T-helper 1 cell treated with Interleukin-12 subunit alpha and Interleukin-12 subunit beta and Interleukin-4 antibody, amounts not matched to agents 30 μg/mL and 1 μg/mL, for 36 hours (primary cell): ENCODE measurements around the gene SLCO3A1.

Experiments
- H3K27ac Mint-ChIP-seq: one replicate; pipeline ENCODE4 v1.8.0; 2021; ENCODE audit warnings: mild to moderate bottlenecking, mixed read lengths
- H3K27me3 Mint-ChIP-seq: one replicate; pipeline ENCODE4 v1.8.0; 2021; ENCODE audit warnings: low read depth, mixed read lengths
- H3K36me3 Mint-ChIP-seq: one replicate; pipeline ENCODE4 v1.8.0; 2021; ENCODE audit warnings: low read depth, mixed read lengths
- H3K4me1 Mint-ChIP-seq: one replicate; pipeline ENCODE4 v1.8.0; 2021; ENCODE audit warnings: low read depth, mixed read lengths
- H3K4me3 Mint-ChIP-seq: one replicate; pipeline ENCODE4 v1.8.0; 2021; ENCODE audit warnings: mild to moderate bottlenecking, moderate library complexity, mixed read lengths
- H3K9me3 Mint-ChIP-seq: one replicate; pipeline ENCODE4 v1.8.0; 2021; ENCODE audit warnings: mixed read lengths

Gene SLCO3A1

DNA sequence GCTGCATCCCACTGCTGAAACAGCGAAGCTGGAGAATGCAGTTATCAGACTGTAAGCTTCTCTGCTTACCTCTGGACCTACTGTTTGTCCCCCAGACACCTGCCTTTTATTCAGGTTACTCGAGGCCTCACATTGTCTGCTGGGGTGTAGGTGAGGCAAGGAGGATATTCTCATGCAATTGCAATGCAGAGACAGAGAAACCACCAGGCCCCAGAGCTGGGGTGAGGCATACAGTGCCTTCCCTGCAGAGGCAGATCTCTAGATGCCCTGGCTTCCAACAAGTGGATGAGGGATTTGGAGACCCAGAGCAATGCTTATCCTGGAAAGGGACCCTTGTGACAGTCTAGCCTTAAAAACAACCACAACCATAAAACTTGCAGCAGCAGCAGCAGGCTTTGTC, 276.7 kb downstream of the SLCO3A1 start:
- H3K36me3 Mint-ChIP-seq = peaks cover 9% of the 10 kb centered on the region
- peaks cover 2% of the 10 kb centered on the region for H3K4me1 Mint-ChIP-seq
- H3K9me3 Mint-ChIP-seq = no peaks in the 10 kb centered on the region
- H3K27ac Mint-ChIP-seq = no peak overlapping the region
- H3K27me3 Mint-ChIP-seq = no peaks in the 10 kb centered on the region
- no peak overlapping the region for H3K4me3 Mint-ChIP-seq

DNA sequence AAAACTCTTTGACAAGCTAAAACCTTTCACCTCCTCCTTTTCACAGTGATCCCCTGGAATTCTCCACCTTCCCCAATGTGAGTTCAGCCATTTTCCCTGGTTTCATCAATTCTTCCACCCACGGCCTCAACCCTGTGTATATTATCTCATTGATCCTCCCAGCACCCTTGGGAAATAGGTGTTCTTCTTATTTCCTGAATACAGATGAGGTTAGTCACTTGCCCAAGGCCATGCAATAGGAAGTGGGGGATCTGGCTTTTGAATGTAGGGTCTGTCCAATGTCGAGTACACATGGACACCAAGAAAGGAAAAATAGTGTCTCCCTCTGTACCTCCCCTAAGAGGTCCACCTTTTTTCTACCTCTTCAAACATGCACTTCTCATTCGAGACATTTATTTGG, 277.4 kb downstream of the SLCO3A1 start:
- H3K4me3 Mint-ChIP-seq = no peak overlapping the region
- H3K9me3 Mint-ChIP-seq = no peaks in the 10 kb centered on the region
- H3K27me3 Mint-ChIP-seq = no peaks in the 10 kb centered on the region
- no peak overlapping the region for H3K27ac Mint-ChIP-seq
- peaks cover 2% of the 10 kb centered on the region for H3K4me1 Mint-ChIP-seq
- peaks cover 9% of the 10 kb centered on the region for H3K36me3 Mint-ChIP-seq

DNA sequence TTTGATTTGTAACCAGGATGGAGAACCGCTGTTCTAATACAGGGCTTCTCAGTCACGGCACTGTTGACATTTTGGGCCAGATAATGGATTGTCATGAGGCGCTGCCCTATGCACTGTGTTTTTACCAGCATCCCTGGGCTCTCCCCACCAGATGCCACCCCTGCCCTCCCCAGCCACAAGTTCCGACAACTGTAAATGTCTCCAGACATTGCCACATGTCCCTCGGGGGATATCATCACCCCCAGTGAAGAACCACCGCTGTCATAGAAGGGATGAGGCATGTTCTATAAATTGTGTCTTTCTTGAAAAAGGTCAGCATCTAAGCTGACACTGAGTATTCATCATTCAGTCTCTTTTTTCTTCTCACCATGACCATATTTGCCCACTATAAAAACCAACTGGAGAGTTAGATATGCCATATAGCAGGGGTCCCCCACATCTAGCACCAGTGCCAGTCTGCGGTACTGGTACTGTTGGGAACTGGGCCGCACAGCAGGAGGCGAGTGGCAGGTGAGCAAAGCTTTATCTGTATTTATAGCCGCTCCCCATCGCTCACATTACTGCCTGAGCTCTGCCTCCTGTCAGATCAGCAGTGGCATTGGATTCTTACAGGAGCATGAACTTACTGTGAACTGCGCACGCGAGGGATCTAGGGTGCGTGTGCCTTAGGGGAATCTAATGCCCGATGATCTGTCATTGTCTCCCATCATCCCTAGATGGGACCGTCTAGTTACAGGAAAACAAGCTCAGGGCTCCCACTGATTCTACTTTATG, 279.7 kb downstream of the SLCO3A1 start:
- H3K9me3 Mint-ChIP-seq = no peaks in the 10 kb centered on the region
- no peak overlapping the region for H3K4me3 Mint-ChIP-seq
- H3K4me1 Mint-ChIP-seq = no peaks in the 10 kb centered on the region
- peaks cover 8% of the 10 kb centered on the region for H3K36me3 Mint-ChIP-seq
- H3K27ac Mint-ChIP-seq = no peak overlapping the region
- no peaks in the 10 kb centered on the region for H3K27me3 Mint-ChIP-seq

DNA sequence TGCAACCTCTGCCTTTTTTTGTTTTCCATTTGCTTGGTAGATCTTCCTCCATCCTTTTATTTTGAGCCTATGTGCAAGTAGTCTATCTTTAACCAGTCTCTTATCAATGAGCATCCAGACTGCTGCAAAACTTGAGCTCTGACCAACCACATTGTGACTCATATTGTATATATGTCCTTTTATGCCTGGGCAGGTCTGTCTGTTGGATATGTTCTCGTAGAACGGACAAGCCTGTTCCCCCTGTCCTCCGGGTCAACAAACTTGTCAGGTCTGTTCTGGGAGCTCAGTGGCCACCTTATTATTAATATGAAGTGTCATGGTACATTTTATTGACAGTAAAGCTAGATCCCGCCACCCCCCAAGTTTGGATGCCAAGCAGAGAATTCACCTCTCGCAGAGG, 287.3 kb downstream of the SLCO3A1 start:
- H3K4me1 Mint-ChIP-seq = no peaks in the 10 kb centered on the region
- no peak overlapping the region for H3K4me3 Mint-ChIP-seq
- H3K9me3 Mint-ChIP-seq = no peaks in the 10 kb centered on the region
- peaks cover 2% of the 10 kb centered on the region for H3K36me3 Mint-ChIP-seq
- H3K27me3 Mint-ChIP-seq = no peaks in the 10 kb centered on the region
- no peak overlapping the region for H3K27ac Mint-ChIP-seq

DNA sequence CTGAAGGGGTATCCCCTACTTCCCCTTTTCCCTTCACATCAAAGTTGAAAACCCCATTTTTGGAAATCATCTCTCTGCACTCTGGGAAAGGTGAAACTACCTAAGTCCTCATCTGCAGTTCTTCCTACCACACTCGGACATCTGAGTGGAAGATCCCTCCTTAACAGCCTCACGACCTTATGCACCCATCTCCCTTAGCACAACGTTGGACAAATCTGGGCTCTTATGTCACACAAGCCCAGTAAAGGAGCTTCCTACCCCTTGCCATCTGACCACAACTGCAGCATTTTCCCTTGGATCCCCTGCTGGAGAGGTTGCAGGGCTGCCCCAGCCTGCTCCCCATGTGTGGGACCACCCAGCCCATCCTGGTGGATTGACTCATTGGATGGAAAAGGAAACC, 288.1 kb downstream of the SLCO3A1 start:
- H3K27ac Mint-ChIP-seq = no peak overlapping the region
- H3K36me3 Mint-ChIP-seq = peaks cover 1% of the 10 kb centered on the region
- H3K4me1 Mint-ChIP-seq = no peaks in the 10 kb centered on the region
- no peaks in the 10 kb centered on the region for H3K9me3 Mint-ChIP-seq
- H3K4me3 Mint-ChIP-seq = no peak overlapping the region
- no peaks in the 10 kb centered on the region for H3K27me3 Mint-ChIP-seq

DNA sequence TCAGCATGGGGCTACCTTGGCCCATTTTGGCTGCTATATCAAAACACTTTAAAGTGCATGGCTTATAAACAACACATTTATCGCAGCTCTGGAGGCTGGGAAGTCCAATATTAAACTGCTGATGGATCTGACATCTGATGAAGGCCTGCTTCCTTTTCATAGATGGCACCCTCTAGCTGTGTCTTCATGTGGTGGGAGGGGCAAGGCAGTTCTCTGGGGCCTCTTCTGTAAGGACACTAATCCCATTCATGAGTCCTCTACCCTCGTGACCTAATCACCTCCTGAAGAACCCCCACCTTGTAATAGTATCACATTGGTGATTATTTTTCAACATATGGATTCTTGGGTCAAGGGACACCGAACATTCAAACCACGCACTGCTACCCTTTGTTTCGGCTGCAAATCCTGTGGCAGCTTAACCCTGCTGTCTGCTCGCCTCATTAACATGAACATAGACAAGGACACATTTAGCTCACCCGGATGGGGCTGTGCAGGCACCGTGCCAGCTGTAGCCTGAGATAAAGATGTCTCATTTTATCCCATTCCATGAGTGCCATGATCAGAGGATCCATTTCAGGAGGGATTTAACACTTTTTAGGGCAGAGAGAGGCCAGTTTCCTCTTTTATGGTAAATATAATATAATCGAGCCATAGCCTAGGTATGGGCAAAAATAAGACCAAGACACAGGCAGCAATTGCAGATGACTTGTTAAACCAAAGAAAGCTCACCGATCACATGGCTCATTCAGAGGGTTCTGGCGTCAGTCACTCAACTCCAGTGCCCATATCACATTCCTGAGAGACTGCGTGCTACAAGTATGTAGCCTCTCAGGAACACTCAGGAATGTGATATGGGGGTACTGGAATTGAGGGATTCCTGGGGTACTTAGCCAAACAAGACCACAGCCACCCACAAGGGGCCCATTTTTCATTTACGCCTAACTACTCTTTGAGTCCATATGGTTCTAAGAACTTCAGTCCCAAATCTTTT, 289.0 kb downstream of the SLCO3A1 start:
- H3K36me3 Mint-ChIP-seq = no peaks in the 10 kb centered on the region
- no peaks in the 10 kb centered on the region for H3K4me1 Mint-ChIP-seq
- H3K4me3 Mint-ChIP-seq = no peak overlapping the region

DNA sequence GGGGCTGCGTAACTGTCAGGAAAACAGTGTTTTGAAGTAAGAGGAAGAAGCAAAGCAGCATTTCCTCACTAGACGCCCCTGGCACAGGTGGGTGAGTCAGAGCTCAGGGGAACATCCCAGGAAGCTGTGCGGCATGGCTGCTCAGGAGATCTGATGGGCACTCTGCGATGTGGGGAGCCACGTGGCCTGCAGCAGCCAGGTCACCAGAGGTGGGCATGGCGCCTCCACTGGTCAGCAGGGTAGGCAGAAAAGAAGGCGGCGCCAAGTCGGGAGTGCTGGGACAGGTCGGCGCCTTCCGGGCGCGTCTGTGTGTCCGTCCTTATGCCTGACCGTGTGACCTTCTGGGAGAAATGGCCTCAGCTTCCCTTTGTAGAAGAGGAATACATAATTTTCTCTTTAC, 290.3 kb downstream of the SLCO3A1 start:
- no peaks in the 10 kb centered on the region for H3K36me3 Mint-ChIP-seq
- H3K27ac Mint-ChIP-seq = no peak overlapping the region
- H3K27me3 Mint-ChIP-seq = no peaks in the 10 kb centered on the region
- H3K4me3 Mint-ChIP-seq = no peak overlapping the region
- no peaks in the 10 kb centered on the region for H3K4me1 Mint-ChIP-seq
- H3K9me3 Mint-ChIP-seq = no peaks in the 10 kb centered on the region

More for the DNA sequence above, 289.0 kb downstream of the SLCO3A1 start:
- Mint-ChIP-seq H3K27me3 (no peaks in the 10 kb centered on the region), H3K27ac (no peak overlapping the region), H3K9me3 (no peaks in the 10 kb centered on the region)

DNA sequence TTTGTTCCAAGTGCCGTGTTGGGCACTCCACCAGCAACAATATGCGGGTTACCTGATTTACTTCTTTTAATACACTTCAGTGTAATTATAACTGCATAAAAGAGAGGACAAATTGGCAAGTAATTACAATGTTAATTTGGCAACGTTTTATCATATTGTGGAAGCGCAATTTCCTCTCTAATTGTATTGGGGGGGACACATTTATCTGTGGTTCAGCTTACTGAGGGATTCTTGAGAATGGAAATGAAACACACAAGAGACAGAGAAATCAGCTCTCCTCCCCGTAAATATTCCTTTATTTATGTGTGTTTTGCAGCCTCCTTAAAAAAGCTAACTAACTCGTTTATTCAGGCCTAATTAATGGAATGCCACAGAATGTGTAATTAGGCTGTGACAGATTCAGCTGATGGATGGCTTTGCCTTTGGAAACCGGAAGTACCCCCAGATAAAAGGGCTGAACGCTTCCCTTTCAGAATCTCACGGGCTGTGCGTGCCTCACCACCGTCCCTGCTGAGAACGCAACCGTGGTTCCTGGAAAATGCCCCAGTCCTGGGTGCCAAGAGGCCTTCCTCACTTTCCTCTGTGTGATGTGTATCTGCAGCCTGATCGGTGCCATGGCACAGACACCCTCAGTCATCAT, 293.1 kb downstream of the SLCO3A1 start:
- no peaks in the 10 kb centered on the region for H3K27me3 Mint-ChIP-seq
- H3K36me3 Mint-ChIP-seq = peaks cover 1% of the 10 kb centered on the region
- H3K27ac Mint-ChIP-seq = no peak overlapping the region
- no peaks in the 10 kb centered on the region for H3K4me1 Mint-ChIP-seq
- no peak overlapping the region for H3K4me3 Mint-ChIP-seq
- no peaks in the 10 kb centered on the region for H3K9me3 Mint-ChIP-seq

DNA sequence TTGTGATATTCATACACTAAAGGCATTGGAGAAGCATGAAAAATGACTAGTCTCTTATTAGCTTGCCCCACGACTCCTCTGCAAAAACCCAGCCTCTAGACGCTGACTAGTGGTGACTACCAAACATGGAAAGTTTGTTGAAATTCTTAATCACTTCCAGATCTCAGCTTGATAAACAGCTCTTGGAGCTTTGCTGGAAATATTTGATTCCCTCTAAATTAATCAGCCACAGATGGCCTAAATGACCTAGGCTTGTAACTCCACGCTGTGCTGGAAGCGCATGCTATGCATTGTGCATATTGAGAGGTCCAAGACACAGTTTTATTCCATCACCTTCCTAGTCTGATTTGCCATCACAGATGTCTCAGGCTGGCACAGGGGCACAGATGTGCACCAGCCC, 295.5 kb downstream of the SLCO3A1 start:
- Mint-ChIP-seq H3K27me3 (no peaks in the 10 kb centered on the region), H3K9me3 (no peaks in the 10 kb centered on the region), H3K36me3 (peaks cover 6% of the 10 kb centered on the region), H3K27ac (no peak overlapping the region), H3K4me3 (no peak overlapping the region), H3K4me1 (no peaks in the 10 kb centered on the region)

DNA sequence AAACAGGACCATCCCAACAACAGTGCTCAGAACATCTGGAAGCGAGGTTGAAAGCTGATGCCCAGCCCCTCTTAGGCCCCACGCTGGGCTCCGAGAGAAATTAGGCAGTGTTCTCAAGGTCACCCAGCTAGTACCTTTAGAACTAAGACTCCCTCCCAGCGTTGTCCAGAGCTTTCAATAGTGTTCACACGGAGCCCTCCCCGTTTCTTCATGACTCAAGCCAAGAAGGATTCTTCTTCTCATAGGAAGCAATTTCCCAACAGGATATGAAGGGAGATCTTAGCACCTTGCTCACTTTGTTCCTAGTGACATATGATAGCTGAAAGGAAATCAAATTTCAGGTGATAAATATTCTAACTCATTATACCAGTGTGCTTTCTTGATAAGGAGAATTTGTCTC, 296.0 kb downstream of the SLCO3A1 start:
- no peak overlapping the region for H3K4me3 Mint-ChIP-seq
- no peaks in the 10 kb centered on the region for H3K9me3 Mint-ChIP-seq
- peaks cover 8% of the 10 kb centered on the region for H3K36me3 Mint-ChIP-seq
- H3K27me3 Mint-ChIP-seq = no peaks in the 10 kb centered on the region
- H3K4me1 Mint-ChIP-seq = no peaks in the 10 kb centered on the region
- H3K27ac Mint-ChIP-seq = no peak overlapping the region

DNA sequence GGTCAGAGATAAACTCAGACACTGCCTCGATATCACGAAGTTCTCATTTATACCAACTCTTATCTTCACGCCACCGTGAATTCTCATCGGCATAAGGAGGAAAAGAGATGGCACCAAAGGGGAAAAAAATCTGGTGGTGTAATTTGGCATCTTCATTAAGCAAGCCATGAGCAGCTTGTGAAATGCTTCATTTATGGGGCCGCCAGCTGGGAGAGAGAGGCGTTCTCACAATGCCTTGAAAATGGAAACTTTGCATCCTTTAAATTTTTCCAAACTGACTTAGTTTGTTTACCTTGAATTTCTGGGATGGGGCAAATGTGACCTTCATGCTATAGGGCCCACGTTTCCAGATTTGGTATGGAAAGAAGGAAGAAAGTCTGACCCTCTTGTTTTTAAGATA, 297.7 kb downstream of the SLCO3A1 start:
- Mint-ChIP-seq H3K4me1 (no peaks in the 10 kb centered on the region), H3K36me3 (peaks cover 12% of the 10 kb centered on the region), H3K27me3 (no peaks in the 10 kb centered on the region), H3K4me3 (no peak overlapping the region), H3K27ac (no peak overlapping the region), H3K9me3 (no peaks in the 10 kb centered on the region)

DNA sequence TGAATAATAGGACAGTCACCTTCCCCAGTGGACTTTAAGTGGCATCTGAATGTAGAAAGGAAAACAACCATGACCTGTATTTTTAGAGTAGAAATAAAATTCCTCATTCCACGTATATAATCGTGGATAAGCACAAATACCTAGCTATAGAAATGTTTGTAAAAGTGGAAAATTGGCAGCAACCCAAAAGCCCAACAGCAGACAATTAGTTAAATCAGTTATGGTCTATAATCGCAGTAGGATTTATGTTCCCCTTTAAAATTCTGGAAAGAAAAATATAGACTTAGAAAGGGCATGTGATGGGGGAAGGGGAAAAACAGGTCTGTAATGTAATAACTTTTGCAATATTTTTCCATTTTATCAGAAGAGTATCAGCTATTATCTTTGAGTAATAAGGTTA, 298.2 kb downstream of the SLCO3A1 start:
- H3K4me1 Mint-ChIP-seq = no peaks in the 10 kb centered on the region
- peaks cover 12% of the 10 kb centered on the region for H3K36me3 Mint-ChIP-seq
- no peak overlapping the region for H3K4me3 Mint-ChIP-seq
- no peak overlapping the region for H3K27ac Mint-ChIP-seq
- H3K9me3 Mint-ChIP-seq = no peaks in the 10 kb centered on the region
- no peaks in the 10 kb centered on the region for H3K27me3 Mint-ChIP-seq

DNA sequence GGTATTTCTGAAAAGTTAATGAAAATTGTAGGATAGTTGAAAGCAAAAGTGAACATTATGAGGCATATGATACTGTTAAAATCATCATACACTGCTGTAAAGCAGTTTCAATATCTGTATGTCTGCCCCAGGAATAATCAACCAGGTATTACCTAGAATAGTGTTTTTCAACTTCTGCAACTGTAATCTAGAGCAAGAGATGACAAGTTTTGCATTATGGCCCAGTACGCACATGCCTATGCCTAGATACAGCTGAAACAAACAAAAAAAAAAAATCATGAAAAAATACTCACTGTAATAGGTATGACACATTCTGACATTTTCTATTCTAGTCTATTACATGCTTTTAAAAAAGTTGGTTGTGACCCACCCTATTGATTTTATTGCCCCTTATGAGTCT, 299.5 kb downstream of the SLCO3A1 start:
- Mint-ChIP-seq H3K4me1 (peaks cover 1% of the 10 kb centered on the region), H3K27me3 (no peaks in the 10 kb centered on the region), H3K27ac (no peak overlapping the region), H3K36me3 (peaks cover 12% of the 10 kb centered on the region), H3K4me3 (no peak overlapping the region), H3K9me3 (no peaks in the 10 kb centered on the region)

DNA sequence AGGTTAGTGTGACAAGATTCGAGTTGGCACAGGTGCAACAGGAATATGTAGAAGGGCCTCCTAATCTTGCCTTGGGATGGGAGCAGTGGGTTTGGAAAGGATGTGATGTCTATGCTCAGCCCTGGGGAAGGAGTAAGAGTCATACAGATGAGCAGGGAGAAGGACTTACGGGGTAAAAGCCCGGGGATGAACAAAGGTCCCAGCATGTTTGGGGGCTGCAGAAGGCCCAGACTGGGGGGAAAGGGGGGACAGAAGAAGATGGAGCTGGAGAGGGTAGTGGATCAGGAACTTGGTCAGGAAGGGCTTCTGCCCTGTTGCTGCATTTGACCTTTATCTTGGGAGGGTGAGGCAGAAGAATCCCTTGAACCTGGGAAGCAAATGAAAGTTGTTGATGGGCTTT, 300.1 kb downstream of the SLCO3A1 start:
- no peak overlapping the region for H3K4me3 Mint-ChIP-seq
- no peaks in the 10 kb centered on the region for H3K27me3 Mint-ChIP-seq
- H3K27ac Mint-ChIP-seq = no peak overlapping the region
- peaks cover 12% of the 10 kb centered on the region for H3K36me3 Mint-ChIP-seq
- H3K4me1 Mint-ChIP-seq = peaks cover 8% of the 10 kb centered on the region
- no peaks in the 10 kb centered on the region for H3K9me3 Mint-ChIP-seq
